Peyer's patch (tissue), 4 donors: ENCODE measurements around the gene PGAP6.
A peak's percentile ranks its signal among the peaks of the same experiment; 100 is the strongest.

ENCODE experiments used
- POLR2A ChIP-seq, 2 donors: fragments of 450-650 bp; IDR thresholded peaks; one replicate each; pipeline ENCODE4 v1.5.1; 2017; ENCODE audit warnings: antibody characterized with exemption in 2 of 2, mild to moderate bottlenecking in 2 of 2, moderate library complexity in 2 of 2
- TF ChIP-seq, protein P1 (sequence below), 6 experiments: fragments of 450-650 bp in 4 of 6; fragments of 200-600 bp in 2 of 6; sonication (generic) in 1 of 6; IDR thresholded peaks; one replicate each; pipeline ENCODE4 v1.5.1; 2017 to 2019; ENCODE audit warnings: antibody characterized with exemption in 6 of 6, mild to moderate bottlenecking in 3 of 6, moderate library complexity in 1 of 6

- TF ChIP-seq, protein P1, sequence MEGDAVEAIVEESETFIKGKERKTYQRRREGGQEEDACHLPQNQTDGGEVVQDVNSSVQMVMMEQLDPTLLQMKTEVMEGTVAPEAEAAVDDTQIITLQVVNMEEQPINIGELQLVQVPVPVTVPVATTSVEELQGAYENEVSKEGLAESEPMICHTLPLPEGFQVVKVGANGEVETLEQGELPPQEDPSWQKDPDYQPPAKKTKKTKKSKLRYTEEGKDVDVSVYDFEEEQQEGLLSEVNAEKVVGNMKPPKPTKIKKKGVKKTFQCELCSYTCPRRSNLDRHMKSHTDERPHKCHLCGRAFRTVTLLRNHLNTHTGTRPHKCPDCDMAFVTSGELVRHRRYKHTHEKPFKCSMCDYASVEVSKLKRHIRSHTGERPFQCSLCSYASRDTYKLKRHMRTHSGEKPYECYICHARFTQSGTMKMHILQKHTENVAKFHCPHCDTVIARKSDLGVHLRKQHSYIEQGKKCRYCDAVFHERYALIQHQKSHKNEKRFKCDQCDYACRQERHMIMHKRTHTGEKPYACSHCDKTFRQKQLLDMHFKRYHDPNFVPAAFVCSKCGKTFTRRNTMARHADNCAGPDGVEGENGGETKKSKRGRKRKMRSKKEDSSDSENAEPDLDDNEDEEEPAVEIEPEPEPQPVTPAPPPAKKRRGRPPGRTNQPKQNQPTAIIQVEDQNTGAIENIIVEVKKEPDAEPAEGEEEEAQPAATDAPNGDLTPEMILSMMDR (IDR thresholded peaks at IDR 0.05) = peak; percentile 41 to 66 (median 58)
- no peak for TF ChIP-seq POLR2A (IDR thresholded peaks at IDR 0.05)
Observed at GRCh38 chr16:391885-392335, 10.1 kb upstream of the PGAP6 start.
